ENCODE data around the gene VN1R5. TPM values are rescaled to one million over a fixed set of nuclear protein-coding genes. Genes with fewer than 3 reads are reported as not detected.

Gene VN1R5
- total RNA-seq, 2 experiments from 2014 or later: not detected

DNA sequence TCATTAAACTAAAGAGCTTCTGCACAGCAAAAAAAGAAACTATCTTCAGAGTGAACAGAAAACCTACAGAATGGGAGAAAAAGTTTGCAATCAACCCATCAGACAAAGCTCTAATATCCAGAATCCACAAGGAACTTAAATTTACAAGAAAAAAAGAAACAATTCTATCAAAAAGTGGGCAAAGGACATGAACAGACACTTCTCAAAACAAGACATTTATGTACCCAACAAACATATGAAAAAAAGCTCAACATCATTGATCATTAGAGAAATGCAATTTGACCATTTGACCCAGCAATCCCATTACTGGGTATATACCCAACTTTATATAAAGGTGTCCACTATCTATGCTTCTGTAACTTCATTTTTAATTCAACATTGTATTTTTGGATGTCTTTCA is 31.1 kb upstream of the VN1R5 start:
- DNase-seq (no peak), ATAC-seq (no peak)
- ChIA-PET POLR2A (no interaction called here), CTCF (interaction anchor here (1.0 to 1.4 kb wide), 2 partner anchors 15 to 108 kb away, joined by 3 read pairs; no protein-coding TSS in a partner anchor)
- H3K9me3 Mint-ChIP-seq (ENCODE audit: insufficient read depth): peaks cover 37% of the 10 kb centered on the region
- peaks cover 4% of the 10 kb centered on the region for H3K36me3 Mint-ChIP-seq (ENCODE audit: low read depth)
- no peak overlapping the region for H3K27ac Mint-ChIP-seq
- H3K27me3 Mint-ChIP-seq (ENCODE audit: low read depth): peaks cover 4% of the 10 kb centered on the region
- no peak overlapping the region for H3K4me3 Mint-ChIP-seq
- H3K4me1 Mint-ChIP-seq (ENCODE audit: low read depth): no peaks in the 10 kb centered on the region

DNA sequence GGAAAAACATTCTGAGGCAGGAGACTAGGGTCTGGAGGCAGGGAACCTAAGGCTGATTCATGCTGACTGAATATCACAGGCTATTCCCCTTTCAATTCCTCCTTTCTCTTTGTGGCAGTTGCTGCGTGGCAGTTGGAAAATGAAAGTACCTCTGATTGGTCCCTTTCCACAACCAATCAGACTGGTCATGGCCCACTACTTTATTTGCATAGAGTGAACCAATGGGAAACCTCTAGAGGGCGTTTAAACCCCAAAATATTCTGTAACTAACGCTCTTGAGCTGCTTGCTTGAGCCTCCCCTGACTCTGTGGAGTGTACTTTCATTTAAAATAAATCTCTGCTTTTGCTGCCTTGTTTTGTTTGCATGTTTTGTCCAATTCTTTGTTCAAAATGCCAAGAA is 27.7 kb upstream of the VN1R5 start:
- Mint-ChIP-seq H3K27me3 (ENCODE audit: low read depth) (peaks cover 4% of the 10 kb centered on the region), H3K4me3 (no peak overlapping the region), H3K9me3 (ENCODE audit: insufficient read depth) (peaks cover 32% of the 10 kb centered on the region), H3K27ac (no peak overlapping the region), H3K36me3 (ENCODE audit: low read depth) (no peaks in the 10 kb centered on the region), H3K4me1 (ENCODE audit: low read depth) (no peaks in the 10 kb centered on the region)
- ATAC-seq (no peak), DNase-seq (no peak)
- POLR2A ChIA-PET: no interaction called here
- CTCF ChIA-PET: no interaction called here

DNA sequence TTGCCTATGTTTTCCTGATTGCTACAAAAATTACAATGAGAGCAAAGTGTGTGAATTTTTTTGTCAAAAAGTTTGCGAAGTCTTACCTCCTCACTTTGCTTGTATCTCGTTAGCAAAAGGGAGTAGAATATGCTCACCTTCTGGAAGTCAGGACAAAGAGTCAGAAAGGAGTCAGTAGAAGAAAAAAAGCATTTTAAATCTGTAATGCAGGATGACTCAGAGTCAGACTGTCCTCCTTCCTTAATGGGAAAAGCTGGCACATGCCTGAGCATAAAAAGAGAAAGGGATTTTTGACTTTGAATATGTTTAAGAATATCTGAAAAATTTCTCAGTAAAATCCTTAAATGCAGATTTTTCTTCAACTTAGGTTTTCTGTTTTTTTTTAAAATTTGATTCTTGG is 14.2 kb upstream of the VN1R5 start:
- POLR2A ChIA-PET: no interaction called here

DNA sequence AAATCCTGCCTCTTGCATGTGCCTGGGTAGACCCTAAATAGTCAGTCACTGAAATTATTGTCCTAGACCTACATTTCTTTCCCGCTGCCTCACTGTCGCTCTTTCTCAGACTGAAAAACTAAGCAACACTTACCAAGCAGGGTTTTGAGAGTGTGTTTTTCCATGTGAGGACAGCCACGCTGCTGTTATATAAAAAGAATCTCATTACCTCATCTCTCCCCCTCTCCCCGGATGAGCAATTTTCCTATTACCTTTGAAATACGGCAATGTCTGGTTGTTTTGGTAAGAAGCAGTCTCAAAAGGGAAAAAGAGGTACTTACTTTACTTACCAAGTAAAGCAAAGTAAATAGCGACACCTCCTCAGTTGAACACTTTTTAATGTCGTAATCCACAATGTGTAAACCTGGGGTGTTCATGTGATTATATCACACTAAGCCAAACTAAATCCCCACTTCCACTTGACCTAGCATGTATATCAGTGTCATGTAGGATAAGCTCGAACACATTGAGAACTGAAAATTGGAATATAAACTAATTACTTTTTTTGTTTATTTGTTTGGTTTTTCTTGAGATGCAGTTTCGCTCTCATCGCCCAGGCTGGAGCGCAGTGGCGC is 12.2 kb upstream of the VN1R5 start:
- H3K4me3 Mint-ChIP-seq: no peak overlapping the region
- ChIA-PET CTCF (no interaction called here), POLR2A (no interaction called here)
- H3K36me3 Mint-ChIP-seq (ENCODE audit: low read depth): no peaks in the 10 kb centered on the region
- H3K4me1 Mint-ChIP-seq (ENCODE audit: low read depth): no peaks in the 10 kb centered on the region
- DNase-seq (no peak), ATAC-seq (no peak)
- H3K27me3 Mint-ChIP-seq (ENCODE audit: low read depth): no peaks in the 10 kb centered on the region
- H3K9me3 Mint-ChIP-seq (ENCODE audit: insufficient read depth): peaks cover 18% of the 10 kb centered on the region
- H3K27ac Mint-ChIP-seq: no peak overlapping the region

More for the DNA sequence above, 14.2 kb upstream of the VN1R5 start:
- Mint-ChIP-seq H3K27me3 (ENCODE audit: low read depth) (no peaks in the 10 kb centered on the region), H3K36me3 (ENCODE audit: low read depth) (no peaks in the 10 kb centered on the region), H3K27ac (no peak overlapping the region), H3K4me3 (no peak overlapping the region), H3K4me1 (ENCODE audit: low read depth) (no peaks in the 10 kb centered on the region), H3K9me3 (ENCODE audit: insufficient read depth) (peaks cover 20% of the 10 kb centered on the region)
- CTCF ChIA-PET: no interaction called here
- DNase-seq (no peak), ATAC-seq (no peak)

DNA sequence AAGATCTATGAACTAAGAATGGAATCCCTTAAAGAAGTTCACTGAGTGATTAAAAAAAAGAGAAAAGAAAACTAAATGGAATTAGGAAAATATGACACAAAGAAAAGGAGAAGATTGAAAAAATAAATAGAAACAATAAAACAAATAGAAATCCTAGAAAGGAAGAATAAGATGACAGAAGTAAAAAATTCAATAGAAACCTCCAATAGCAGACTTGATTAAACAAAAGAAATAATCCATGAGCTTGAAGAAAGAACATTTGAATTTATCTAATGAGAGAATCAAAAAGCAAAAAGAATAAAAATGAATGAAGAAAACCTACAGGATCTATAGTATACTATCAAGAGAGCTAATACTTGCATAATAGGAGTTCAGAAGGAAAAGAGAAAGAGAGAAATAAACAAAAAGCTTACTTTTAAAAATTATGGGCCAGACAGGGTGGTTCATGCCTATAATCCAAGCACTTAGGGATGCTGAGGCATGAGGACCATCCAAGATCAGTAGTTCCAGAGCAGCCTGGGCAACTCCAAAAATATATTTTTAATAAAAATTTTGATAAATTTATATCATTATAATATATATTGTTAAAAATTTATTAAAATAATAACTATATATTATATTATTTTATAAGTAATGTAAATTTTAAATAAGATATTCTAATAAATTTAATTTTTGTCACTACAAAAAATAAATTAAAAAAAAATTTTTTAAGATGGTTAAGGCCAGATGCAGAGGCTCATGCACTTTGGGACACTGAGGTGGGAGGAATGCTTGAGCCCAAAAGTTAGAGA is 9.4 kb upstream of the VN1R5 start:
- POLR2A ChIA-PET: no interaction called here
- H3K4me3 Mint-ChIP-seq: no peak overlapping the region
- DNase-seq (no peak), ATAC-seq (no peak)
- H3K36me3 Mint-ChIP-seq (ENCODE audit: low read depth): no peaks in the 10 kb centered on the region
- no peaks in the 10 kb centered on the region for H3K4me1 Mint-ChIP-seq (ENCODE audit: low read depth)
- H3K9me3 Mint-ChIP-seq (ENCODE audit: insufficient read depth): peaks cover 18% of the 10 kb centered on the region
- no peaks in the 10 kb centered on the region for H3K27me3 Mint-ChIP-seq (ENCODE audit: low read depth)
- no peak overlapping the region for H3K27ac Mint-ChIP-seq
- CTCF ChIA-PET: no interaction called here

DNA sequence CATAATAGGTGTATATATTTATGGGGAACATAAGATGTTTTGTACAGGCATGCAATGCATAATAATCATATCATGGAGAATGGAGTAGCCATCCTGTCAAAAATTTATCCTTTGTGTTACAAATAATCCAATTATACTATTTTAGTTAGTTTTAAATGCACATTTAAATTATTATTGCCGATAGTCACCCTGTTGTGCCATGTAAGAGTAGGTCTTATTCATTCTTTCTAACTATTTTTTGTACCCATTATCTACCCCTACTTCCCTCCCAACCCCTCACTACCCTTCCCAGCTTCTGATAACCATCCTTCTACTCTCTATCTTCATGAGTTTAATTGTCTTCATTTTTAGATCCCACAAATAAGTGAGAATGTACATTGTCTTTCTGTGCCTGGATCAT is 8.3 kb upstream of the VN1R5 start:
- Mint-ChIP-seq H3K4me1 (ENCODE audit: low read depth) (no peaks in the 10 kb centered on the region), H3K27me3 (ENCODE audit: low read depth) (no peaks in the 10 kb centered on the region), H3K9me3 (ENCODE audit: insufficient read depth) (peaks cover 18% of the 10 kb centered on the region), H3K4me3 (no peak overlapping the region), H3K27ac (no peak overlapping the region), H3K36me3 (ENCODE audit: low read depth) (no peaks in the 10 kb centered on the region)
- no peak for ATAC-seq
- ChIA-PET POLR2A (no interaction called here), CTCF (no interaction called here)
- no peak for DNase-seq

DNA sequence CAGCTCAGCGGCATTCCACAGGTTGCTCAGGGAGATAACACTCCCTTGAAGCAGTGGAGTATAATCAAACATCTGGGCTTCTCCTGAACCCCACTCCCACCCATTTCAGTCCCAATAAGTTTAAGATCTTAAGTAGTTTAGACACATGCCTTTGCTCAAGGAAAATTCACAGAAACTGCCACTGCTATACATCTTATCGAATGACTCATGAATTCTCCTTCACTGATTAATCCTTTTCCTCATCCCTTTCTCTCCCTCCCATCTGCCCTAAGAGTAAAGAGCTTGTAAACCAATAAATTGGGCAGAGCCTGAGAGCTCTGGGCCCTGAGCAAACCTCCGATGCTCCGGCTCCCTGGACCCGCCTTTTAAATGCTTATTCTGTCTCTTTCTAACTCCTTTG is 10.2 kb downstream of the VN1R5 start:
- Mint-ChIP-seq H3K4me1 (ENCODE audit: low read depth) (no peaks in the 10 kb centered on the region), H3K4me3 (no peak overlapping the region), H3K27me3 (ENCODE audit: low read depth) (no peaks in the 10 kb centered on the region), H3K27ac (no peak overlapping the region), H3K9me3 (ENCODE audit: insufficient read depth) (peaks cover 12% of the 10 kb centered on the region), H3K36me3 (ENCODE audit: low read depth) (no peaks in the 10 kb centered on the region)
- CTCF ChIA-PET: no interaction called here
- DNase-seq: no peak
- POLR2A ChIA-PET: no interaction called here
- ATAC-seq: no peak

DNA sequence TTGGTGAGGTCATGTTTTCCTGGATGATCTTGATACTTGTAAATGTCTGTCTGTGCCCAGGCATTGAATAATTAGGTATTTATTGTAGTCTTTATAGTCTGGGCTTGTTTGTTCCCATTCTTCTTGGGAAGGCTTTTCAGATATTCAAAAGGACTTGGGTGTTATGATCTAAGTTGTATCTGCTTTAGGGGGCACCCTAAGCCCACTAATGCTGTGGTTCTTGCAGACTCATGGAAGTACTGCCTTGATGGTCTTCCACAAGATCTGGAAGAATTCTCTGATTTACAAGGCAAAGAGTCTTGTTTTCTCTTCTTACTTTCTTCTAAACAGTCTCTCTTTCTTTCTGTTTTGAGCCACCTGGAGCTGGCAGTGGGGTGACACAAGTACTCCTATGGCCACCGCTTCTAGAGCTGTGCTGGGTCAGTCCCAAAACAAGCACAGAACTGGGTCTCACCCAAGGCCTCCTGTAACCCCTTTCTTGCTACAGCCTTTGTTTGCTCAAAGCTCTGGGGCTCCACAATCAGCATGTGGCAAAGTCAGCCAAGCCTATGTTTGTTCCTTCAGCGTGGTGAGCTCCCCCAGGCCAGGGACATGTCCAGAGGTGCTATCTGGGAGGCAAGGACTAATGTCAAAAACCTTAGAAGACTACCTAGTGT is 12.6 kb downstream of the VN1R5 start:
- DNase-seq (no peak), ATAC-seq (no peak)
- H3K9me3 Mint-ChIP-seq (ENCODE audit: insufficient read depth): peaks cover 19% of the 10 kb centered on the region
- ChIA-PET CTCF (interaction anchor here (0.8 kb wide), 1 partner anchor 104 kb away, joined by 3 read pairs; no protein-coding TSS in a partner anchor), POLR2A (no interaction called here)
- no peaks in the 10 kb centered on the region for H3K36me3 Mint-ChIP-seq (ENCODE audit: low read depth)
- H3K27ac Mint-ChIP-seq: no peak overlapping the region
- H3K27me3 Mint-ChIP-seq (ENCODE audit: low read depth): no peaks in the 10 kb centered on the region
- no peak overlapping the region for H3K4me3 Mint-ChIP-seq
- H3K4me1 Mint-ChIP-seq (ENCODE audit: low read depth): no peaks in the 10 kb centered on the region

DNA sequence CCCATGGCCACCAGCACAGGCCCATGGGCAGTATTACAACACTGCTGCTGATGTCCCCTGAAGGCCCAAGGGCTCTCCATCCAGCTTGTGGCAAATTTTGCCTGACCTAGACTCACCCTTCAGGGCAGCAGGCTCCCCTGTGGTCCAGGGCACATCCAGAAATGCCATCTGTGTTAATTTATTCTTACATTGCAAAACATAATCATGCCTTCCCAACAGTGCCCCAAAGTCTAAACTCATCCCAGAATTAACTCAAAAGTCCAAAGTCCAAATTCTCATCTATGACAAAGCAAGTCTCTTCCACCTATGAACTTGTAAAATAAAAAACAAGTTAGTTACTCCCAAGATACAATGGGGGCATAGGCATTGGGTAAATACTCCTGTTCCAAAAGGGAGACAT is 13.3 kb downstream of the VN1R5 start:
- ChIA-PET POLR2A (no interaction called here), CTCF (interaction anchor here (0.8 kb wide), 1 partner anchor 104 kb away, joined by 3 read pairs; no protein-coding TSS in a partner anchor)
- ATAC-seq (no peak), DNase-seq (no peak)
- Mint-ChIP-seq H3K27ac (no peak overlapping the region), H3K27me3 (ENCODE audit: low read depth) (no peaks in the 10 kb centered on the region), H3K36me3 (ENCODE audit: low read depth) (no peaks in the 10 kb centered on the region), H3K9me3 (ENCODE audit: insufficient read depth) (peaks cover 19% of the 10 kb centered on the region), H3K4me3 (no peak overlapping the region), H3K4me1 (ENCODE audit: low read depth) (no peaks in the 10 kb centered on the region)

DNA sequence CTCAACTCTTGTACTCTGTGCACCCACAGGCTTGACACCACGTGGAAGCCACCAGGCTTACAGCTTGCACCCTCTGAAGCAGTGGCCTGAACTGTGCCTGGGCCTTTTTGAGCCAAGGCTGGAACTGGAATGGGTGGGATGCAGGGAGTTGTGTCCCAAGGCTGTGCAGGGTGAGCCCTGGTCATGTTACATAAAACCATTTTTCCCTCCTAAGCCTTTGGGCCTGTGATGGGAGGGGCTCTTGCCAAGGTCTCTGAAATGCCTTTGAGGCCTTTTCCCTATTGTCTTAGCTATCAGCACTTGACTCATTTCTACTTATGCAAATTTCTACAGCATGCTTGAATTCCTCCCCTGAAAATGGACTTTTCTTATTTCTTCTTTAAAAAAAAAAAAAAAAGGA is 14.1 kb downstream of the VN1R5 start:
- Mint-ChIP-seq H3K9me3 (ENCODE audit: insufficient read depth) (peaks cover 11% of the 10 kb centered on the region), H3K4me1 (ENCODE audit: low read depth) (no peaks in the 10 kb centered on the region), H3K36me3 (ENCODE audit: low read depth) (no peaks in the 10 kb centered on the region), H3K27me3 (ENCODE audit: low read depth) (no peaks in the 10 kb centered on the region), H3K27ac (no peak overlapping the region), H3K4me3 (no peak overlapping the region)
- ChIA-PET CTCF (no interaction called here), POLR2A (no interaction called here)
- no peak for ATAC-seq
- no peak for DNase-seq

DNA sequence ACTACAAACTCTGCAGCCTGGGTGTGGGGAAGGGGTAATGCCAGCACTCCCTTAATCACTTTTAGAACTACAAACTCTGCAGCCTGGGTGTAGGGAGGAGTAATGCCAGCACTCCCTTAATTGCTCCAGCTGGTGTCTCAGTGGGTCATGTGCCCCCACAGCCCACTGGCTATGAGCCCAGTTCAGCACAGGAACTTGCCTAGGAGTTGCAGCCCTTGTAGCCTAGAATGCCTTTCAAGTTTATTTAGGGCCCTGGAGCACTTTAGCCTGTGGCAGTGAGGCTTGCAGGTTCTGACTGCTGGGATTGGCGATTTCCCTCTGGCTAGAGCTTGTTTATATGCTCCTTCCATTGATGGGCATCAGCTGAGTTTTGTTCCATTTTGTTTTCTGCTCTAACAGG is 17.1 kb downstream of the VN1R5 start:
- H3K4me1 Mint-ChIP-seq (ENCODE audit: low read depth): no peaks in the 10 kb centered on the region
- no peaks in the 10 kb centered on the region for H3K27me3 Mint-ChIP-seq (ENCODE audit: low read depth)
- POLR2A ChIA-PET: no interaction called here
- DNase-seq (no peak), ATAC-seq (no peak)
- CTCF ChIA-PET: no interaction called here
- H3K4me3 Mint-ChIP-seq: no peak overlapping the region
- peaks cover 11% of the 10 kb centered on the region for H3K9me3 Mint-ChIP-seq (ENCODE audit: insufficient read depth)
- H3K36me3 Mint-ChIP-seq (ENCODE audit: low read depth): no peaks in the 10 kb centered on the region
- no peak overlapping the region for H3K27ac Mint-ChIP-seq

DNA sequence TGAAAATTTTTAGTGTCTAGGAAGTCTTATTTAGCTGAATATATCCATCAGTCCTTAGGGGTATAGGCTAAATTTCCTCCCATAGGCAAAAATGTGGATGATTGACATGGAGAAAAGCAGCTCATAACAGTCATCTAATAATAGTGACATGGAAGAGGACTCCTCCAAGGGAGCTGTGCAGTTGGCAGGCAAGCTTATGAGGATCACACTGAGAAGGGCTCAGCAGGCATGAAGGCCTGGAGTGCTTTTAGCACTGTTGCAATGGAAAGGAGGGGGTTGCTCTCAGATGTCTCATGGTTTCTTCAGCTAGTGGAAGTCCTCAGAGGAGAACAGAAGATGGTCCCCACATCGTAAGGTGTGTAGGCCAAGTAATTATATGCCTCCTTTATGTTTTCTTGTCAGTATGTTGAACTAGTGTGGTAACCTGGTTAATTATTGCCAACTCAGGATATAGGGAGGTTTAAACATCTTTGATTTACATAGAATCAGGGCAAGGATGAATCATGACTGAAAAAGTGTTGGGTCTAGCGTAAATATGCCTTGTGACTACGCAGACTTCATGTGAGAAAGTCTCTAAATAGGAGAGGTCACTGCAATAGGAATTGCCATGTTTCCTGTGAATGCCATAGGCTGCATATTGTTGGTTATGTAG is 18.9 kb downstream of the VN1R5 start:
- no peak overlapping the region for H3K4me3 Mint-ChIP-seq
- H3K9me3 Mint-ChIP-seq (ENCODE audit: insufficient read depth): peaks cover 11% of the 10 kb centered on the region
- ATAC-seq (no peak), DNase-seq (no peak)
- no peaks in the 10 kb centered on the region for H3K36me3 Mint-ChIP-seq (ENCODE audit: low read depth)
- H3K27ac Mint-ChIP-seq: no peak overlapping the region
- no peaks in the 10 kb centered on the region for H3K4me1 Mint-ChIP-seq (ENCODE audit: low read depth)
- H3K27me3 Mint-ChIP-seq (ENCODE audit: low read depth): no peaks in the 10 kb centered on the region
- CTCF ChIA-PET: interaction anchor here (1.2 kb wide), 1 partner anchor 99 kb away, joined by 3 read pairs; no protein-coding TSS in a partner anchor
- POLR2A ChIA-PET: no interaction called here
